NCI-H187 treated with DMSO at 0.1 percent for 48 hours (cell line): ENCODE results near the gene CEP162.
"Not testable (repeated sequence)": the region's sequence is repeated elsewhere in the genome, so short reads cannot be mapped to it uniquely, and the experiment has no call there.

Experiments
- DNase-seq: peaks from one replicate; lab custom pipeline; 2025; lab: John Stamatoyannopoulos, UW

The CEP162 gene

DNA sequence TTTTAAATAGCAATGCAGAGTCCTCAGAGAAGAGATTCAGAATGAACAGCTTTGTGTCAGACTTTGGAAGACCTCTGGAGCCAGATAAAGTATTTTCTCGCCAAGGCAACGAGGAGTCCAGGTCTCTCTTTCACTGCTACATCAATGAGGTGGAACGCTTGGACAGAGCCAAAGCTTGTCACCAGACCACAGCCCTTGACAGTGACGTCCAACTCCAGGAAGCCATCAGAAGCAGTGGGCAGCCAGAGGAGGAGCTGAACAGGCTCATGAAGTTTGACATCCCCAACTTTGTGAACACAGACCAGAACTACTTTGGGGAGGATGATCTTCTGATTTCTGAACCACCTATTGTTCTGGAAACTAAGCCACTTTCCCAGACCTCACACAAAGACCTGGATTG lies 138.4 kb downstream of the CEP162 start:
- no peak for DNase-seq

DNA sequence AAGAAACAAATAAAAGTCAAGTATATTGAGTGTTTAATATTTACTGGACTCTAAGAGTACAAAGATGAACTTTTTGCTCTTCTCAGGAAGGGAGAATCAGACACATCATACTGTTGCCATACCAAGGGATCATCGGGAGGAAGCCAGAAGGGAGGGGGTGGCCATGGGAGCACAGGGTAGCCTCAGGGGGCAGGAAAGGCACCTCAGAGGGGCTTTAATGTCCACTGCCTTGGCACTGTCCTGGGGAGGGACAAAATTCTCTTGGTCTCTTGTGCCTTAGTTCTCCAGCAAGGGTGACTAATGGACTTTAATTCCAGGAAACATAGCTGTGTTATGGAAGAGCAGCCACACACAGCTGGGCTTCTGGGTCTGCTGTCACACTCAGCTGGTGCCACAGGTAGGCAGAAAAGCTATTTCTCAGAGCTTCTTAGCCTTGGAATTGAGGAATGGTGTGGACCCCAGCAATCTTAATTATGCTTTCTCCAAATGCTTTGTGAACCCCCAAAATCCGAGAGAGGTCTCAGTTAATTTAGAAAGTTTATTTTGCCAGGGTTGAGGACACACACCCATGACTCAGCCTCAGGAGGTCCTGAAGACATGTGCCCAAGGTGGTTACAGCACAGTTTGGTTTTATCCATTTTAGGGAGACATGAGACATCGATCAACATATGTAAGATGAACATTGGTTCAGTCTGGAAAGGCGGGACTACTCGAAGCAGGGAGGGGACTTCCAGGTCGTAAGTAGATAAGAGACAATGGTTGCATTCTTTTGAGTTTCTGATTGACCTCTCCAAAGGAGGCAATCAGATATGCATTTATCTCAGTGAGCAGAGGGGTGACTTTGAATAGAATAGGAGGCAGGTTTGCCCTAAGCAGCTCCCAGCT lies 140.7 kb downstream of the CEP162 start:
- DNase-seq, result no peak

GRCh38 chr6:84086056-84086455 lies 141.4 kb downstream of the CEP162 start:
- no peak for DNase-seq

DNA sequence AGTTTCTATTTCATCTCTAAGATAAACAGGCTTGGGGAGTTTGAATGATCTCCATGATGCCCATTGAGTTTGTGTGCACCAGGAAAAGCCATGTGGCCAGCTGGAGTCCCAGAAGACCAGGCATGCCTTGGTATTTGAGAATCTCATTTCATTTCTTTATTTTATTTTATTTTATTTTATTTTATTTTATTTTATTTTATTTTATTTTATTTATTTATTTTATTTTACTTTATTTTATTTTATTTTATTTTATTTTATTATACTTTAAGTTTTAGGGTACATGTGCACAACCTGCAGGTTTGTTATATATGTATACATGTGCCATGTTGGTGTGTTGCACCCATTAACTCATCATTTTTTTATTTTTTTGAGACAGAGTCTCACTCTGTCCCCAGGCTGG lies 142.7 kb downstream of the CEP162 start:
- DNase-seq, result not testable (repeated sequence)

GRCh38 chr6:84082689-84083265 lies 144.7 kb downstream of the CEP162 start:
- DNase-seq, result no peak

- DNase-seq, result no peak
Observed at GRCh38 chr6:84081222-84081621, 146.2 kb downstream of the CEP162 start.

DNA sequence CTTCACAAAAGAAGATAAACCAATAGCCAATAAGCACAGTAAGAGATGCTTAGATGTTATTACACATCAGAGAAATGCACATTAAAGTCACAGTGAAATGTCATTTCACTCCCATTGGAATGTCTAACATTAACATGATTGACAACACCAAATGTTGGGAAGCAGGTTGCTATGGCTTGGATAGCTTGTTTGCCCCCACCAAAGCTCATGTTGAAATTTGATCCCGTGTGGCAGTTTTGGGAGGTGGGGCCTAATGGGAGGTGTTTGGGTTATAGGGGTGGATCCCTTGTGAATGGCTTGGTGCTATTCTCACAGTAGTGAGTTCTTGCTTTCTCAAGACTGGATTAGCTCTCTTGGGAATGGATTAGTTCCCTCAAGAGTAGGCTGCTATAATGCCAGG lies 149.1 kb downstream of the CEP162 start:
- DNase-seq, result no peak

GRCh38 chr6:84077645-84078044 lies 149.8 kb downstream of the CEP162 start:
- no peak for DNase-seq

DNA sequence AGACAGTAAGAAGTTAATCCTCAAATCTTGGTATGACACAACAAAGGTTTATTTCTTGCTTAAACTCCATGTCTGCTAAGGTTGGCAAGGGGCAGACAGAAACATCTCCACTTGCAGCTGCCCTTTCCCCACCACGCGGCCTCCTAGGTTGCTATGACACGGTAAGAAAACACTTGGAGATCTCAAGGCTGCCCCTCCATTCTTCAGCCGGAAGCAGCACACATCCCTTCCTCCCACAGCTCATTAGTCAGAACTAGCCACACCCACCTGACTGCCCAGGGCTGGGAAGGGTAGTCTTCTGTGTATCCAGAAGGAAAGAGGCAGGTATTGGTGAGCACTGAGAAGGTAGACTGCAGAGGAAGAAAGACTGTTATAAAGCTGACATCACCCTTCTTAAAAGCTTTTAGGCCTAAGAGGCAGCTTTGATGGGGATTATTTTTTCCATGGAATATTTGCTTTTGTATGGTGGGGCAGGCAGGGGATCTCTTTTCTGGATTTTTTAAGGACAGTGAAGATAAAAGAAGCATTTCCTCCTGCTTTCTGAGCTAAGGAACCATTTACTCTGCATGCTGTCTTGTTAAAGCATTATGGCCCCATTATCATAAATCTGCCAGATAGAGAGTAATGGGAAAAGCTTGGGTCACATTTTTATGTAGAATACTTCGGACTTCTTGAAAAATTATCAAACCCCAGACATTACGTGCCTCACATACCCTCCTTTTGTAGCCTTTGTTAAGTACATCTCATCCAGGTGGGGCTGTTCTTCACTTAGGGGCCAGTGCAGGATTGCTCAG lies 152.3 kb downstream of the CEP162 start:
- peak; percentile 34 for DNase-seq
